Aorta (tissue), 5 donors: ENCODE measurements around the gene RAB8B. TPM values are rescaled to one million over a fixed set of nuclear protein-coding genes. Genes with fewer than 3 reads are reported as not detected.

Experiments
- ATAC-seq: fragments of 200-7000 bp; cut with Tn5 transposase; one replicate; pipeline ENCODE4 v1.9.1; 2022; ENCODE audit warnings: moderate library complexity; ENCODE audit not compliant: low FRiP score
- DNase-seq, 2 donors: peaks; one replicate each; pipeline ENCODE4 v3.0.0-alpha.2; 2020
- H3K27ac ChIP-seq, 2 donors: one replicate each; pipeline ENCODE4 v1.5.1; 2013; ENCODE audit warnings: low read length in 2 of 2, mild to moderate bottlenecking in 2 of 2, moderate library complexity in 2 of 2, control low read depth in 1 of 2, inconsistent platforms in 1 of 2, low read depth in 1 of 2
- H3K27me3 ChIP-seq, 2 donors: one replicate each; pipeline ENCODE4 v1.6.1; 2013; ENCODE audit warnings: control low read depth in 1 of 2, low read length in 1 of 2, mild to moderate bottlenecking in 1 of 2, moderate library complexity in 1 of 2; ENCODE audit not compliant: insufficient read depth in 2 of 2, control insufficient read depth in 1 of 2
- H3K36me3 ChIP-seq, 2 donors: one replicate each; pipeline ENCODE4 v1.6.1; 2013; ENCODE audit warnings: control low read depth in 1 of 2, low read length in 1 of 2, mild to moderate bottlenecking in 1 of 2; ENCODE audit not compliant: insufficient read depth in 2 of 2, control insufficient read depth in 1 of 2
- H3K4me1 ChIP-seq, 2 donors: one replicate each; pipeline ENCODE4 v1.6.1; 2013; ENCODE audit warnings: low read length in 2 of 2, control low read depth in 1 of 2, mild to moderate bottlenecking in 1 of 2, moderate library complexity in 1 of 2; ENCODE audit not compliant: insufficient read depth in 2 of 2, control insufficient read depth in 1 of 2
- H3K4me3 ChIP-seq, 2 donors: one replicate each; pipeline ENCODE4 v1.5.1; 2013; ENCODE audit warnings: low read length in 2 of 2, control low read depth in 1 of 2, mild to moderate bottlenecking in 1 of 2
- H3K9me3 ChIP-seq: one replicate; pipeline ENCODE4 v1.6.1; 2013; ENCODE audit warnings: mild to moderate bottlenecking, low read length; ENCODE audit not compliant: control insufficient read depth
- WGBS, 2 donors: extraction: QIAGEN DNeasy Blood & Tissue Kit; methylation state at CpG; one replicate each; pipeline ENCODE4 v1.1.7; 2013; 5-methylcytosine and 5-hydroxymethylcytosine counted together
- intact Hi-C, 2 donors: fragments of 100-400 bp; cut with DNase I; formaldehyde crosslinking; loops; one replicate each; pipeline versions ENCODE4 v1.14.2 to v1.15.0; 2022
- polyA plus RNA-seq, 2 donors: library from polyadenylated mRNA; stranded (reverse); fragments of 200-250 nt; gene quantifications; one replicate each; pipeline ENCODE4 v1.2.3, GENCODE V29; 2013
- total RNA-seq, 2 donors: library from RNA; stranded (reverse); fragmentation: NEBNext Ultra II Directional; extraction: Animal tissue kit (Norgen Biotek cat#: 25700); gene quantifications; one replicate each; pipeline ENCODE4 v1.2.1, GENCODE V29; 2021
- donor health status: healthy with polysubstance abuse.
- donor health status: Bipolar disorder and iron deficiency.
- donor health status: DM: no; HTN: no; CAD: no.
- donor health status: DM: no; HTN: no; CAD: no.
- donor health status: DM: yes; HTN: yes; CAD: no.

The RAB8B gene
- total and polyA plus RNA-seq, 4 donors: 14.8 to 47.9 (median 29.6) TPM

DNA sequence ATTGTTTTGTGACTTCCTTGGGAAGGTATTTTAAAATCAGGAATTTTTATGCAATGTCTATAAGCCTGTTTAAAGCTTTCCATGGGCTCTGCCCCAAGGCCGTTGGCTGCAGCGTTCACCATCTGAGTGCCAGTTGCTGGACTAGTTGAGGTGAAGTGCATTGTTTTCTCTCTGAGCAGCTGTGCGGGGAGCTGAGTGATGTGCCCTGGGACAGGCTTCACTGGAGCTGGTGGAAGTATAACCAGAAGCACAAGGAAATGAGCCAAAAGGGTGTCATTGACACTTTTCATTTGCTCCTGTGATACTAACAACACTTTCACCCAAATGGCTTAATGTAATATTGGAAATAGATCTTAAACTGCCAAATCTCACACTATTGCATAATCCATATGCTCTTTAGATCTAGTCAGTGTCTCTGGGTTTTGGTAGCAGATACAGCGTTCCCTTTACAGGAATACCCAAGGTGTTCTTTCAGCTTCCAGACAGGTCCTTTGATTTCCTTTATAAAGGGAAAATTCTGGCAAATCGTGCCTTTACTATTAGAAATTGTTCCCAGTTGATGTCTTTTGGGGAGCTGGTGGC, 117.2 kb downstream of the RAB8B start:
- peaks cover 3 to 4% of the 10 kb centered on the region in 2 donors for H3K36me3 ChIP-seq
- DNase-seq (no peak), ATAC-seq (no peak)
- 88 to 92% methylated on average over 5 of the region's 5 CpGs for WGBS, 2 donors
- no peak overlapping the region for H3K27ac ChIP-seq
- no peak overlapping the region for H3K4me3 ChIP-seq
- no peaks in the 10 kb centered on the region for H3K27me3 ChIP-seq
- H3K4me1 ChIP-seq: no peaks in the 10 kb centered on the region
- intact Hi-C loops: no loop called here
- H3K9me3 ChIP-seq: no peaks in the 10 kb centered on the region

DNA sequence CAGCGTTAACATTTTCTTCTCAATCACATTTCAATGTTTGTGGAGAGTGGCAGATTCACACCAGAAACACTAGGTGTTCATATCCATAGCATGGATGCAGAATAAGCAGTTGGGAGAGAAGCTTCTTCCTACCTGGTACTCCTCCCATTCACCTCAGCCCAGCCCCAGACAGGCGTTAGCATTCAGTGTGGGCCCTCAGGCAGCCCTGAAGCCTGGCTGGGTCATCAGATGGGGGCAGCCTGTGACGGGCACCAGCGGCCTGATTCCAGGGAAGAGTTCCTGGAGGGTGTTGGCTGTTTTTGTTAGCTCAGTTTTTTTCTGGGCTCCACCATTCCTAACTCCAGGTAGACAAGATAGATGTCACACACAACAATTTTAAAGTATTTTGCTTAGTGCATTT, 119.1 kb downstream of the RAB8B start:
- DNase-seq (no peak), ATAC-seq (no peak)

DNA sequence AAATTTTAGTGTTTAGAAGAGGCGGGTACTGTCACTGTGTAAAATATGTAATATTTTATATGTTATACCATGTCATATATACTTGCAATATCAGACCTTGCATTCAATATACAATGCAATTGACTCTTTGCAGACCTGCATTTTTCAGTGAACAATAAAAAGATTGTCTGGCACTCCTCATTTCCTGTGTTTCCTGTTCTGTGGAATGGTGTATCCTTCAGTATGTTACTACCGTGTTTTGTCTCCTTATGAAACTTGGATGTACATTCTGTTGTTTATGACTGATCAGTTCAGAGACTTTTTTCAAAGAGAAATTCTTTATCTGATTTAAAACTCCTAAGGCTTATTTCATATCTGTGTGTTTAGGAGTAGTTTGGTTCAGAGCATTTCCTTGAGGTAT, 119.5 kb downstream of the RAB8B start:
- peaks cover 3 to 4% of the 10 kb centered on the region in 2 donors for H3K36me3 ChIP-seq
- DNase-seq (no peak), ATAC-seq (no peak)
- no peak overlapping the region for H3K4me3 ChIP-seq
- 92 to 93% methylated on average over 2 of the region's 2 CpGs for WGBS, 2 donors
- intact Hi-C loops: no loop called here
- no peaks in the 10 kb centered on the region for H3K9me3 ChIP-seq
- no peak overlapping the region for H3K27ac ChIP-seq
- H3K4me1 ChIP-seq: no peaks in the 10 kb centered on the region
- H3K27me3 ChIP-seq: no peaks in the 10 kb centered on the region

More for the DNA sequence above, 119.1 kb downstream of the RAB8B start:
- no peaks in the 10 kb centered on the region for H3K4me1 ChIP-seq
- peaks cover 3 to 4% of the 10 kb centered on the region in 2 donors for H3K36me3 ChIP-seq
- H3K27ac ChIP-seq: no peak overlapping the region
- H3K4me3 ChIP-seq: no peak overlapping the region
- intact Hi-C loops: no loop called here
- 84% methylated on average over 4 of the region's 4 CpGs for WGBS, 2 donors
- no peaks in the 10 kb centered on the region for H3K9me3 ChIP-seq
- H3K27me3 ChIP-seq: no peaks in the 10 kb centered on the region

DNA sequence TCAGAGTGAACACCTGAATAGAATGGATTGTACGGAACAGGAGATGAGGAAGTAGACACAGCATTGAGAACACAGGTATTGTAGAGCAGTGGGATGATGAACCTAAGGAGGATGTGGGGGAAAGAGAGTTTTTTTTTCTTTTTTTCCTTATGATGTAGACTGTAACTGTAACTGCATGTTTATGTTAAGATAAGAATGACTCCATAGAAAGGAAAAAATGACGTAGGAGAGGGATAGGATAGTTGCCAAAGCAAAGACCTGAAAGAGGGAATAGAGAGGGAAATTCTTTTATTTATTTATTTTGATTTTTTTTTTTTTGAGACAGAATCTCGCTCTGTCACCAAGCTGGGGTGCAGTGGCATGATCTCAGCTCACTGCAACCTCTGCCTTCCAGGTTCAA, 121.2 kb downstream of the RAB8B start:
- peaks cover 3 to 4% of the 10 kb centered on the region in 2 donors for H3K36me3 ChIP-seq
- no peak for ATAC-seq
- H3K27me3 ChIP-seq: no peaks in the 10 kb centered on the region
- no peaks in the 10 kb centered on the region for H3K9me3 ChIP-seq
- H3K4me3 ChIP-seq: no peak overlapping the region
- 46 to 53% methylated on average over 3 of the region's 3 CpGs for WGBS, 2 donors
- no peak for DNase-seq
- no peak overlapping the region for H3K27ac ChIP-seq
- intact Hi-C loops: no loop called here
- no peaks in the 10 kb centered on the region for H3K4me1 ChIP-seq

DNA sequence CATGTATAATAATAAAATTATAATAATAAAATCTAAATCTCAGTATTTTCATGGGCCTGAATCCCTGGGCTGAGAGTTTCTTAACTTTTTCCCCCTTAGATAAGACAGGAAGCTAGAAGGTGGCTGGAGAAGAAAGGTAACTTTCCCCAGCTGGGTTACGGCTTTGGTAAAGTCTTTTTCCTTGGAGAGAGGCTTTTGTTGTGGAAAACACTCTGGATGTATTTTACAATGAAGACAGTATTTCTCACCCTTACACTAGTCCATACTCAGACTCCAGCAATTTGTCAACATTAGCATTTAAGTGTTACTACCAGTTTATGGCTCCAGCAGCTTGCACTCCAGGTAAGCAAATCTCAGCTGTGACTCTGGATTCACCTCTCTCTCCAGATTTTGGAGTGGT, 122.9 kb downstream of the RAB8B start:
- intact Hi-C loops: no loop called here
- Histone ChIP-seq H3K36me3 (no peaks in the 10 kb centered on the region), H3K27ac (no peak overlapping the region), H3K4me1 (no peaks in the 10 kb centered on the region), H3K9me3 (no peaks in the 10 kb centered on the region), H3K27me3 (no peaks in the 10 kb centered on the region), H3K4me3 (no peak overlapping the region)
- no peak for DNase-seq
- WGBS, 2 donors: 100% methylated on average over 1 of the region's 1 CpG
- no peak for ATAC-seq

DNA sequence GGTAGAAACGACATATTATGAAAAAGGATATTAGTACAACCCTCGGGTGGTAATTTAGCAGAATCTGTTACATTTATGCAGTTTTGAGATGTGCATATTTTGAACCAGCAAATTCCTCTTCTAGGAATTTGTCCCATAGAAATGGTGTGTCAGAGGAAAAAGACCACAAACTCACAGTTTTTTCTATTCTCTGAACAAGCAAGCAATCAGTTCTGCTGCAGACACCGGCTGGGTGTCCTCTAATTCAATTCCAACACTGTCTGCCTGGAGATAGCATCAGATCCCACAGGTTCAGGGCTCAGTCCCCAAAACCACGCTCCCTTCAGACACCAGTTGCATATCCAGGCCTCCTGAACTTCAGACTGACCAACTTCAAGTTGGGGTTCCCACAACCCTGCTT, 124.4 kb downstream of the RAB8B start:
- intact Hi-C loops: no loop called here
- Histone ChIP-seq H3K9me3 (no peaks in the 10 kb centered on the region), H3K27me3 (no peaks in the 10 kb centered on the region), H3K36me3 (no peaks in the 10 kb centered on the region), H3K4me3 (no peak overlapping the region), H3K27ac (no peak overlapping the region), H3K4me1 (no peaks in the 10 kb centered on the region)
- DNase-seq: no peak
- no peak for ATAC-seq
- WGBS, 2 donors: 91 to 92% methylated on average over 4 of the region's 4 CpGs

DNA sequence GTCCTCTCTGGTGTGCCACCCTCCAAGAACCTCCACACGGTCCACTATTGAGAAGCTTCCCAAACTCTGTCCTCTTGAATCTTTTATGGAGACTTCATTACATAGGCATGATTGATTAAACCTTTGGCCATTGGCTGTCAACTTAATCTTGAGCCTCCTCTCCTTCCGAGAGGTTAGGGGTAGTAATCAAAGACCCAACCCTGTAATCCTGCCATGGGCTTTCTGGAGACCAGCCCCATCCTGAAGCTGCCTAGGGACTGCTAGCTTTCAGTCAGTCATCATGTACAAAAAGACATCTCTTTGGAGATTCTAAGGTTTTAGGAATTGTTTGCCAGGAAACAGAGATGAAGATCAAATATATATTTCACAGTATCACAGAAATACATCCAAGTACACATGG, 125.0 kb downstream of the RAB8B start:
- H3K4me3 ChIP-seq: no peak overlapping the region

More for the DNA sequence above, 125.0 kb downstream of the RAB8B start:
- Histone ChIP-seq H3K4me1 (no peaks in the 10 kb centered on the region), H3K36me3 (no peaks in the 10 kb centered on the region), H3K9me3 (no peaks in the 10 kb centered on the region), H3K27ac (no peak overlapping the region), H3K27me3 (no peaks in the 10 kb centered on the region)
- 51 to 65% methylated on average over 2 of the region's 2 CpGs for WGBS, 2 donors
- intact Hi-C loops: no loop called here
- no peak for ATAC-seq
- no peak for DNase-seq

Other genes with a start within 250 kb of the RAB8B start
- gene TPM1, start 146.9 kb upstream of the RAB8B start, total RNA-seq: 1,000 to 10,000 TPM in 1 of 2 donors, 100 to 1,000 TPM in 1; 861 to 1,497 TPM
- 1,000 to 10,000 TPM; 1,109 to 1,230 TPM for gene TPM1, start 146.9 kb upstream of the RAB8B start, polyA plus RNA-seq
- gene LACTB, start 67.7 kb upstream of the RAB8B start, total RNA-seq: 10 to 100 TPM; 12.6 to 17.4 TPM
- 10 to 100 TPM; 18.8 to 20.9 TPM for gene LACTB, start 67.7 kb upstream of the RAB8B start, polyA plus RNA-seq
- gene RPS27L, start 32.1 kb upstream of the RAB8B start, total RNA-seq: 100 to 1,000 TPM; 150 to 179 TPM
- 100 to 1,000 TPM; 367 to 767 TPM for gene RPS27L, start 32.1 kb upstream of the RAB8B start, polyA plus RNA-seq
- gene APH1B, start 88.0 kb downstream of the RAB8B start, total RNA-seq: 10 to 100 TPM; 24.1 to 28.4 TPM
- 10 to 100 TPM in 1 of 2 donors, 1 to 10 TPM in 1; 3.0 to 13.4 TPM for gene APH1B, start 88.0 kb downstream of the RAB8B start, polyA plus RNA-seq
- 10 to 100 TPM; 11.0 to 29.7 TPM for gene CA12, start 192.2 kb downstream of the RAB8B start, total RNA-seq
- 1 to 10 TPM; 2.7 to 4.5 TPM for gene CA12, start 192.2 kb downstream of the RAB8B start, polyA plus RNA-seq